GM18505 (cell line): Measurements from ENCODE around the gene TBC1D30.

Source experiments
- ATAC-seq: cut with Tn5 transposase; IDR thresholded peaks from one replicate; pipeline ENCODE4 v1.9.1; 2021; ENCODE audit not compliant: unreplicated experiment
- POLR2A ChIP-seq: IDR thresholded peaks from 4 replicates; pipeline ENCODE4 v1.6.1; 2011; ENCODE audit warnings: borderline replicate concordance; ENCODE audit not compliant: insufficient read depth, insufficient read length; ENCODE audit errors: extremely low read depth

The TBC1D30 gene

GRCh38 chr12:64916411-64917261 is 92.2 kb downstream of the TBC1D30 start:
- ATAC-seq, result no peak
- no peak for TF ChIP-seq POLR2A

GRCh38 chr12:64918344-64918743 is 93.9 kb downstream of the TBC1D30 start:
- no peak for TF ChIP-seq POLR2A
- no peak for ATAC-seq

GRCh38 chr12:64918801-64919200 is 94.4 kb downstream of the TBC1D30 start:
- TF ChIP-seq POLR2A, result no peak

GRCh38 chr12:64922853-64923252 is 98.4 kb downstream of the TBC1D30 start:
- no peak for ATAC-seq
- TF ChIP-seq POLR2A, result no peak

More at GRCh38 chr12:64918801-64919200, 94.4 kb downstream of the TBC1D30 start:
- no peak for ATAC-seq

- ATAC-seq, result peak; percentile 68
- TF ChIP-seq POLR2A, result no peak
Observed at GRCh38 chr12:64923536-64923935, 99.1 kb downstream of the TBC1D30 start.
